ENCODE data around the gene NPHP4.

The NPHP4 gene

DNA sequence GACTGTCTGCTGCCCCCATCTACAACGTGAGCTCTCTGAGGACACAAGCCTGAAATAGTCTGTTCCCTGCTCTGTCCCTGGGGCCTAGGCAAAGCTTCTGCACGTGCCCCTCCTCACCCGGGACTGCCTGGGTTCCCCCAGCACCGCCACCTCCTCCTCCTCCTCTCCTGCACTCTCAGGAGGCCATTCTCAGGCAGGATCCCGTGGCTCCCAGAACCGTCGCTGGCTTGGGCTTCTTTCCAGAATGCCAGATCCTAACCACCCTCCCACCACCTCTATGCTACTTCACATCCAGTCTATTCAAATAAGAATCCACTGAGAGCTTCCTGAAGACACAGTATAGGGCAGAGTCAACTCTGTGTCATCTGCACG is 11.2 kb downstream of the NPHP4 start:
- DNase-seq (ENCODE audit: low read depth), result no peak
- H3K4me3 ChIP-seq (ENCODE audit: low read length), result no peak overlapping the region
- TF ChIP-seq, protein P1, sequence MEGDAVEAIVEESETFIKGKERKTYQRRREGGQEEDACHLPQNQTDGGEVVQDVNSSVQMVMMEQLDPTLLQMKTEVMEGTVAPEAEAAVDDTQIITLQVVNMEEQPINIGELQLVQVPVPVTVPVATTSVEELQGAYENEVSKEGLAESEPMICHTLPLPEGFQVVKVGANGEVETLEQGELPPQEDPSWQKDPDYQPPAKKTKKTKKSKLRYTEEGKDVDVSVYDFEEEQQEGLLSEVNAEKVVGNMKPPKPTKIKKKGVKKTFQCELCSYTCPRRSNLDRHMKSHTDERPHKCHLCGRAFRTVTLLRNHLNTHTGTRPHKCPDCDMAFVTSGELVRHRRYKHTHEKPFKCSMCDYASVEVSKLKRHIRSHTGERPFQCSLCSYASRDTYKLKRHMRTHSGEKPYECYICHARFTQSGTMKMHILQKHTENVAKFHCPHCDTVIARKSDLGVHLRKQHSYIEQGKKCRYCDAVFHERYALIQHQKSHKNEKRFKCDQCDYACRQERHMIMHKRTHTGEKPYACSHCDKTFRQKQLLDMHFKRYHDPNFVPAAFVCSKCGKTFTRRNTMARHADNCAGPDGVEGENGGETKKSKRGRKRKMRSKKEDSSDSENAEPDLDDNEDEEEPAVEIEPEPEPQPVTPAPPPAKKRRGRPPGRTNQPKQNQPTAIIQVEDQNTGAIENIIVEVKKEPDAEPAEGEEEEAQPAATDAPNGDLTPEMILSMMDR (IDR thresholded peaks at IDR 0.05; ENCODE audit: insufficient read depth, low read depth, low read length, missing control alignments), result no peak

DNA sequence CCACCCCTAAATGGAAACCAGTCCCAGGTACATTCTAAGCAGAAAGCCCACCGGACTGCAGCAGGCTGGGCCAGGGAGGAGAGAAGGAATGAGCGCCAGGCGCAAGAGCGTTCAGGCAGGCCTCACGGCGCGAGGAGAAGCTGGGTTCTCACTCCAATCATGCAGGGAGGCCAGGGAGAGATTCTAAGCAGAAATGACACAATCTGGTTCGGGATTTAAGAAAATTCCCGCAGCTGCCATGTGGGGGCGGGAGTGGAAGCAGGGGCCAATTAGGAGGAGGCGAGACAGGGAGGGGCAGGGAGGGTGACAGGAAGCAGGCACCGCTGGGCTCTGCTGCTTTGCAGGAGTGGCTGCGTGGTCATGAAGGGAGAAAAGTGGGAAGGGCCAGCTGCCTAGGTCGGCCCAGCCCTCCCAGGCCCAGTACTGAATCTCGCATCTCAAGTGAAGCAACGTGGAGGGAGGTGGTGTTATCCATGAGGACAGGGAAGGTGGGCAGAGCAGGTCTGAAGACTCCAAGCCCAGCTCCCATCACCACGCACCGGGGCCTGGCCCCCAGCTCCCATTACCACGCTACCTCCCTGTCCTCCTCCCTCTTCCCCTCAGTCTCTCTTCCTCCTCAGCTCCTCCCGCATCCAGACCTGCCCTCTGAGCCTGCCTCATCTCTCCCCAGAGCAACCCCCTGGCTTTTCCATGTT is 11.8 kb downstream of the NPHP4 start:
- TF ChIP-seq, protein P1 (IDR thresholded peaks at IDR 0.05; ENCODE audit: insufficient read depth, low read depth, low read length, missing control alignments), result no peak
- peak; percentile 23 for DNase-seq (ENCODE audit: low read depth)

DNA sequence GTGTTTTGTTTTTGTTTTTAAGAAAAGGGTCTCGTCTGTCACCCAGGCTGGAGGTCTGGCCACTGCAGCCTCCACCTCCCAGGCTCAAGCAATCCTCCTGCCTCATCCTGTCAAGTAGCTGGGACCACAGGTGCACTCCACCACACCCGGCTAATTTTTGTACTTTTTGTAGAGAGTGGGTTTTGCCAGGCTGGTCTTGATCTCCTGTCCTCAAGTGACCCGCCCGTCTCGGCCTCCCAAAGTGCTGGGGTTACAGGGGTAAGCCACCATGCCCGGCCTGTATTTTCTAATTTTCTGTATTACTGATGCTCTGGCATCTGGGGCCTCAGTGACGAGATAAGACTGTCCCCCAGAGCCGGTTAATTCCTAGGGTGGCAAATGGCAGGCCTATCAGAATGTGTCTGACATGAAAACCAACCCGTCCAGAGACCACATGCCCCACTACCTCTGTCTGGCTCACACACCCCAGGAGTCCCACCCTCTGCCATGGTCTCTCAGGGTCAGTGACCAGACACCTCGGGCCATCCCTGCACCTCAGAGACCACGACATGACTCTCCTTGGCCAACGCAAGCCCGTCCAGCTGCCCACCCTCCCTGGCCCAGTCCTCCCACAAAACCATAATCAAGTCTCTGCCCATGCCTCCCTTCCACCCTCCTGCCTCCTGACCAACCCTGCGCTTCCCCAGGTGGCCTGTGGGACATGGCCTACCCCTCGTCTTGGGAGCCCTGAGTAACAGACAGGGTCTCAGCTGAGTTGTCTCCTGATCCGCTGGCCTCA is 12.5 kb downstream of the NPHP4 start:
- no peak for DNase-seq (ENCODE audit: low read depth)
- H3K4me3 ChIP-seq (ENCODE audit: low read length), result no peak overlapping the region
- TF ChIP-seq, protein P1 (IDR thresholded peaks at IDR 0.05; ENCODE audit: insufficient read depth, low read depth, low read length, missing control alignments), result no peak

More for the DNA sequence above, 11.8 kb downstream of the NPHP4 start:
- no peak overlapping the region for H3K4me3 ChIP-seq (ENCODE audit: low read length)

DNA sequence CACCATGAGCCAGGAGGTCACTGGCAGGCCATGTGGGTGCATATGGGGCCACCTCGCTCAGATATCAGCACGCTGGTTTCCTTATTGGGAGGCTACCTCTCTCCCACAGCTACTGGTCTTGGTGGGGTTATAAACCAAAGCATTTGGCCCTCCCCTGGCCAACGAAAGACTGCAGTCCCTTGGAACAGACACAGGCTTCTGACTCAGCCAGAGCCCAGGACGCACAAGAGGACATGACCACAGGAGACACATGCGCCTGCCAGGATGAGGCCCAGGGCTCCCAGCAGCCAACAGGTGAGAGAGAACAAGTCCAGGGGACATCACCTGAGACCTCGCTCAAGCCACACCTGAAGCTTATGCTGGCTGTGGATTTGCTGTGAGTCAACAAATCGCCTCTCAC is 13.8 kb downstream of the NPHP4 start:
- TF ChIP-seq, protein P1 (IDR thresholded peaks at IDR 0.05; ENCODE audit: insufficient read depth, low read depth, low read length, missing control alignments), result no peak
- no peak overlapping the region for H3K4me3 ChIP-seq (ENCODE audit: low read length)
- no peak for DNase-seq (ENCODE audit: low read depth)

DNA sequence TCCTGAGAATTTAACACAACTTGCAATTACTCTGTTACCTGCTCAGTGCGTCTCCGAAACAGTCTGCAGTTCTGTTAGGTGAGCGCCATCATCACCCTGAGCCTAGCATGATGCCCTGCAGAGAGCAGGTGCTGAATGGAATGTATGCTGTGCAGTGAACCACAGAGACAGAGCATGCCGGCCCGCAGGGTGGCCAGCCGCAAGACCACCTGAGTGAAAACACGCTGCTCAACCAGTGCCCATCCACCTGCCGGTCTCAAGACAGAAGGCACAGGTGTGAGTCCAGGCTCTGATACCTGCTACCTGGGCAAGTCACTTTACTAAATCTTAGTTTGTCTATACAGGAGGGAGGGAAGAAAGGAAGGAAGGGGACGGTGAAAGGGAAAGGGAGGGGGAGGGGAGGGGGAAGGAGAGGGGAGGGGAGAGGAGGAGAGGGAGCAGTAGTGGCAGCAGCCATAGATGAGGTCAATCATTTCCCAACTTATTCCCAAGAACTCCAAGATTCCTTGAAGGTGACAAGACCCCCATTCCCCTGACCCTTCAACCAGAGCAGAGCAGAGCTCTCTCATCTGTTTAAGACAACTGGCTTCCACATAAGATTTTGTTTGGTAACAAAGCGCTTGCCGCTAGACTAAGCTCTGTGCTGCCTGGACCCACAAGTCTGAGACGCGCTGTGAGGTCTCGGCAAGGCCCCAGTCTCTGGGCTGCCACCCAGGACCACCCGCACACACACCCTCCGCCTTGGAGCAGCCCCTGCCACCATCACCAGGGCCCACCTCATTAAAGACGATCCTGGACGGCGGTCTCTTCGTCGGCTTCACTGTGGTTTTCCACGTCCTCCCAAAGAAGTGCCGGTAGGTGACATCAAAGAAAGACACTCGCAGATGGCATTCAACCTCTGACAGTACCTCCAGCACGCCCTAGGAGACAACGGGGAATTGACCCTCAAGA is 14.5 kb downstream of the NPHP4 start:
- no peak overlapping the region for H3K4me3 ChIP-seq (ENCODE audit: low read length)
- DNase-seq (ENCODE audit: low read depth), result no peak
- TF ChIP-seq, protein P1 (IDR thresholded peaks at IDR 0.05; ENCODE audit: insufficient read depth, low read depth, low read length, missing control alignments), result no peak

DNA sequence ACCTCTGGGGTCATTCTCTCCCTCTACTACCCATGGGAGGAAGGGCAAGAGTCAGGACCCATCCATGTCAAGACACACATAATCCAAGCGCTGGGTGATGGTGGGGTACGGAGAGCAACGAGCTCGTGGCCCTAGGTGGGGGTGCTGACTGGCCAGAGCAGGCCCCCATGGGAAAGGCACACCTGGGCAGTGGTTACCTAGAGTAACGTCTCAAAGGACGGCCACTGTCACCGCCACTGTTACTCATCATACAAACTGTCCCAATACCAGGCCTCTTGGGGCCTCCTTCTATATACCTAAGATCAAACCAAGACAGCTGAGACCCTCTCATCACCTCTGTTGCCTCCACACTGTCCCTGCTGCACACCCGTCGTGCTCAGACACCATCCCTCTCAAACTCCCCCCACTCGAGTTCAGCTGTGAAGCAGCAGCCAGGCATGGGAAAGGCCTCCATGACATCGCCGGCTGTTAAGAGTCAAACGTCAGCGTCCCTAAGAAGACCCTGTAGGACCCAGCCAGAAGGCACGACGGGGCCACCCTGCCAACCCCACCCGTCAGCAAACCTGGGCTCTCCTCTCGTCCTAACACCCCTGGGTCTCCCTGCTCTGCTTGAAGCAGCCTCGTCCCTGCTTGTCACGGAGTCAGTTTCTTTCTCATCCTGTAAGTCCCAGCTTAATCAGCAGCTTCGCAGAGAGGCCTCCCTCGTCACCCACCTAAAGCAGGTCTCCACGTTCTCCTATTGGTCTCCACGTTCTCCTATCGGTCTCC is 15.3 kb downstream of the NPHP4 start:
- TF ChIP-seq, protein P1 (IDR thresholded peaks at IDR 0.05; ENCODE audit: insufficient read depth, low read depth, low read length, missing control alignments), result no peak
- no peak for DNase-seq (ENCODE audit: low read depth)
- no peak overlapping the region for H3K4me3 ChIP-seq (ENCODE audit: low read length)
